ENCODE results near the gene MTREX. TPM values are rescaled to one million over a fixed set of nuclear protein-coding genes. Genes with fewer than 3 reads are reported as not detected.

MTREX gene
- total and polyA plus RNA-seq, 2 of the 8 experiments (the other 6 are each of a cell fraction or from before 2014, with no cell fraction given): 16.0 to 130 TPM

- no peak for TF ChIP-seq RNF2 (IDR thresholded peaks at IDR 0.05; ENCODE audit: borderline replicate concordance, low read depth, low read length, missing control alignments, poor library complexity, severe bottlenecking)
Measured at GRCh38 chr5:55437452-55437851, 129.7 kb downstream of the MTREX start (continued).
